ENCODE results near the gene POFUT1.
"Not testable (repeated sequence)": the region's sequence is repeated elsewhere in the genome, so short reads cannot be mapped to it uniquely, and the experiment has no call there.

POFUT1 gene

GRCh38 chr20:32207626-32208498 lies at the start of gene POFUT1, which contains the start of gene PLAGL2:
Gene POFUT1 (plus strand): TSS chr20:32207880. CDS start chr20:32207942, 62 bp downstream.
Gene PLAGL2 (minus strand): TSS chr20:32207743. CDS start chr20:32202178, 5,565 bp downstream.
- peak; percentile 90 for DNase-seq (ENCODE audit: low spot score)

GRCh38 chr20:32158351-32158750 lies 49.3 kb upstream of the POFUT1 start:
- no peak for DNase-seq (ENCODE audit: low spot score)

GRCh38 chr20:32158943-32159660 lies 48.6 kb upstream of the POFUT1 start:
- peak; percentile 86 for DNase-seq (ENCODE audit: low spot score)

- no peak for DNase-seq (ENCODE audit: low spot score)
Observed at GRCh38 chr20:32159766-32160221, 47.9 kb upstream of the POFUT1 start.

GRCh38 chr20:32160341-32160740 lies 47.3 kb upstream of the POFUT1 start:
- DNase-seq (ENCODE audit: low spot score), result no peak

- DNase-seq (ENCODE audit: low spot score), result no peak
Observed at GRCh38 chr20:32162351-32162750, 45.3 kb upstream of the POFUT1 start.

- no peak for DNase-seq (ENCODE audit: low spot score)
Observed at GRCh38 chr20:32163951-32164350, 43.7 kb upstream of the POFUT1 start.

- no peak for DNase-seq (ENCODE audit: low spot score)
Observed at GRCh38 chr20:32164984-32165735, 42.5 kb upstream of the POFUT1 start.

GRCh38 chr20:32165836-32166545 lies 41.7 kb upstream of the POFUT1 start:
- no peak for DNase-seq (ENCODE audit: low spot score)

- no peak for DNase-seq (ENCODE audit: low spot score)
Observed at GRCh38 chr20:32167552-32167951, 40.1 kb upstream of the POFUT1 start.

GRCh38 chr20:32168184-32168910 lies 39.3 kb upstream of the POFUT1 start:
- no peak for DNase-seq (ENCODE audit: low spot score)

GRCh38 chr20:32177696-32178095 lies 30.0 kb upstream of the POFUT1 start:
- DNase-seq (ENCODE audit: low spot score), result not testable (repeated sequence)

GRCh38 chr20:32179515-32179914 lies 28.2 kb upstream of the POFUT1 start:
- no peak for DNase-seq (ENCODE audit: low spot score)

- DNase-seq (ENCODE audit: low spot score), result no peak
Observed at GRCh38 chr20:32179934-32180333, 27.7 kb upstream of the POFUT1 start.

- DNase-seq (ENCODE audit: low spot score), result no peak
Observed at GRCh38 chr20:32181606-32182005, 26.1 kb upstream of the POFUT1 start.

- peak; percentile 28 for DNase-seq (ENCODE audit: low spot score)
Observed at GRCh38 chr20:32183947-32184635, 23.6 kb upstream of the POFUT1 start.

- peak; percentile 60 for DNase-seq (ENCODE audit: low spot score)
Observed at GRCh38 chr20:32184961-32185603, 22.6 kb upstream of the POFUT1 start.

GRCh38 chr20:32186506-32186905 lies 21.2 kb upstream of the POFUT1 start:
- no peak for DNase-seq (ENCODE audit: low spot score)

- no peak for DNase-seq (ENCODE audit: low spot score)
Observed at GRCh38 chr20:32188376-32189122, 19.1 kb upstream of the POFUT1 start.
